ENCODE data around the gene ZMYM4.

The ZMYM4 gene

GRCh38 chr1:35255276-35255675, 13.2 kb upstream of the ZMYM4 start:
- no peaks in the 10 kb centered on the region for H3K27me3 ChIP-seq (replicated peaks; ENCODE audit: control insufficient read depth, insufficient read depth, low read length)
- H3K36me3 ChIP-seq (ENCODE audit: control insufficient read depth, insufficient read depth, low read length), result no peaks in the 10 kb centered on the region
- no peak for DNase-seq (ENCODE audit: extremely low read depth, insufficient read length)
- no peak overlapping the region for H3K4me3 ChIP-seq (replicated peaks; ENCODE audit: low read depth, low read length)
- TF ChIP-seq CTCF (IDR thresholded peaks at IDR 0.05; ENCODE audit: insufficient read depth, low read length, poor library complexity, severe bottlenecking), result no peak

- Histone ChIP-seq H3K4me3 (replicated peaks; ENCODE audit: low read depth, low read length) (no peak overlapping the region), H3K27me3 (replicated peaks; ENCODE audit: control insufficient read depth, insufficient read depth, low read length) (no peaks in the 10 kb centered on the region), H3K36me3 (ENCODE audit: control insufficient read depth, insufficient read depth, low read length) (no peaks in the 10 kb centered on the region)
- no peak for DNase-seq (ENCODE audit: extremely low read depth, insufficient read length)
- TF ChIP-seq CTCF (IDR thresholded peaks at IDR 0.05; ENCODE audit: insufficient read depth, low read length, poor library complexity, severe bottlenecking), result no peak
Observed at GRCh38 chr1:35259561-35259960, 8.9 kb upstream of the ZMYM4 start.

- DNase-seq (ENCODE audit: extremely low read depth, insufficient read length), result no peak
- no peaks in the 10 kb centered on the region for H3K27me3 ChIP-seq (replicated peaks; ENCODE audit: control insufficient read depth, insufficient read depth, low read length)
- TF ChIP-seq CTCF (IDR thresholded peaks at IDR 0.05; ENCODE audit: insufficient read depth, low read length, poor library complexity, severe bottlenecking), result no peak
- no peaks in the 10 kb centered on the region for H3K36me3 ChIP-seq (ENCODE audit: control insufficient read depth, insufficient read depth, low read length)
- no peak overlapping the region for H3K4me3 ChIP-seq (replicated peaks; ENCODE audit: low read depth, low read length)
Observed at GRCh38 chr1:35261412-35262120, 6.9 kb upstream of the ZMYM4 start.

GRCh38 chr1:35264035-35264434, 4.5 kb upstream of the ZMYM4 start:
- Histone ChIP-seq H3K27me3 (replicated peaks; ENCODE audit: control insufficient read depth, insufficient read depth, low read length) (no peaks in the 10 kb centered on the region), H3K36me3 (ENCODE audit: control insufficient read depth, insufficient read depth, low read length) (no peaks in the 10 kb centered on the region), H3K4me3 (replicated peaks; ENCODE audit: low read depth, low read length) (no peak overlapping the region)
- no peak for TF ChIP-seq CTCF (IDR thresholded peaks at IDR 0.05; ENCODE audit: insufficient read depth, low read length, poor library complexity, severe bottlenecking)
- no peak for DNase-seq (ENCODE audit: extremely low read depth, insufficient read length)

GRCh38 chr1:35264871-35265270, 3.6 kb upstream of the ZMYM4 start:
- Histone ChIP-seq H3K36me3 (ENCODE audit: control insufficient read depth, insufficient read depth, low read length) (no peaks in the 10 kb centered on the region), H3K27me3 (replicated peaks; ENCODE audit: control insufficient read depth, insufficient read depth, low read length) (no peaks in the 10 kb centered on the region), H3K4me3 (replicated peaks; ENCODE audit: low read depth, low read length) (no peak overlapping the region)
- no peak for TF ChIP-seq CTCF (IDR thresholded peaks at IDR 0.05; ENCODE audit: insufficient read depth, low read length, poor library complexity, severe bottlenecking)
- DNase-seq (ENCODE audit: extremely low read depth, insufficient read length), result no peak

- no peaks in the 10 kb centered on the region for H3K27me3 ChIP-seq (replicated peaks; ENCODE audit: control insufficient read depth, insufficient read depth, low read length)
- no peak overlapping the region for H3K4me3 ChIP-seq (replicated peaks; ENCODE audit: low read depth, low read length)
- TF ChIP-seq CTCF (IDR thresholded peaks at IDR 0.05; ENCODE audit: insufficient read depth, low read length, poor library complexity, severe bottlenecking), result no peak
- DNase-seq (ENCODE audit: extremely low read depth, insufficient read length), result no peak
- no peaks in the 10 kb centered on the region for H3K36me3 ChIP-seq (ENCODE audit: control insufficient read depth, insufficient read depth, low read length)
Observed at GRCh38 chr1:35266306-35266705, 2.2 kb upstream of the ZMYM4 start.

Measured in GM06990 (cell line).